DMS153 treated with DMSO at 0.1 percent for 48 hours (cell line): Measurements from ENCODE around the gene IRX4.
"Not testable (repeated sequence)": the region's sequence is repeated elsewhere in the genome, so short reads cannot be mapped to it uniquely, and the experiment has no call there.

Source experiments
- DNase-seq: peaks from one replicate; lab custom pipeline; 2025; ENCODE audit not compliant: unreplicated experiment; lab: John Stamatoyannopoulos, UW

IRX4 gene

DNA sequence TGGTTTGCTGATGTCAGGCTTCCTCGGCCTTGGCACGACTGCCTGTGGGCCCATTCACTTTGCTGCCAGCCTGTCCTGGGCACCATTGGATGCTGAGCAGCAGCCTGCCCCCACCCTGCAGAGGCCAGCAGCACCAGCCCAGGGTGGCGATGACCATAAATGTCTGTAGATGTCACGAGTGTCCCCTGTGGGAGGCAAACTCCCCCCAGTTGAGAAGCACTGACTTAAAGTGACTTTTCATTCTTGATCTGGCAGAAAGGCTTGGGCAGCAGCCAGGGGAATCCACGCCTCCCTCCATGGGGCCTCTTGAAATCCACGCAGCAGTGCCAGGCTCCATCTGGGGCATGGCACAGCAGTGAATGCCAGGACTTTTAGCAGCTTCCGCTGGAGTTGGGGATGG lies 21.8 kb downstream of the IRX4 start:
- no peak for DNase-seq

DNA sequence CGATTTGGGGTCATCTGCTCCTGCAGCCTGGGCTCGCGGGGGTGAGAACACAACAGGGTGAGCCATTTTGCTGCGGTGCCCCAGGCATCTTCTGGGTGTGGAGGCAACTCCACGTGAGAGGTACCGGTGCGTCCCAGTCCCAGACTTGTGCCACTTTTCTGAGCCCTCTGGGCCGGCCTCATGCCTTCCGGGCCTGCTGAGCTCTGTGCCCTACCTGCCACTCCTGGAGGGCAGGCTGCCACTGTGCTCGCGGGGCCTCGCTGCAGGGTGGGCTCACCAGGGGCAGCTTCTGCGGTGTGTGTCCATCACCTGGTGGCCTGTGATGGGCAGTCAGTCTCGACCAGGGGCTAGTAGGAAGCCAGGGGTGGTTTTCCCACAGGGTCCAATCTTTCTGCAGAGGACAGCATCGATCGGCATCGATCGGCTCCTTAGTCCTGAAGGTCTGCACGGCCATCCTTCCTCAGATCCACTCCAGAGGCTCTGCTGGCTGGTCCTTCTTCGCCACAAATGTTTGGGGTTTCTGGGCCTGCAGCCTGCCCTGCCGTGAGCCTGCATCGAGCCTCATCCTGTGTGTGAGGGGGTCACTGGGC lies 22.6 kb downstream of the IRX4 start:
- DNase-seq = no peak

DNA sequence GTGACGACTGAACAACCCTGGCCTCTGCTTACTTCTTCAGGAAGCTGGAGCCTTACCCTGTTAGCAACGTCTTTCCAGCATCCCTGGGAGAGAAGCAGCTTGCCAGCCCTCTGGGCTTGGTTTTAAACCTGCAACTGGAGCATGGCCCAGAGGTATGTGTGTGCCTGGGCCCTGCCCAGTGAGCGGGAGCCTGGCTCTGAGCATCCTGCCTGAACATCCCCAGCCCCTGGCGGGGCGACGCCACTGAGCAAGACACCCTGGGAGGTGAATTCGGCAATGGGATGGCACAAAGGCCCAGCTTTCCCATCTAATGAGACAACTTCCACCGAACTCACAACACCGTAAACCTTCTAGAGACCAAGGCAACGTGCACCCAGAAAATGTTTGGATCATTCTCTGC lies 23.6 kb downstream of the IRX4 start:
- DNase-seq = no peak

DNA sequence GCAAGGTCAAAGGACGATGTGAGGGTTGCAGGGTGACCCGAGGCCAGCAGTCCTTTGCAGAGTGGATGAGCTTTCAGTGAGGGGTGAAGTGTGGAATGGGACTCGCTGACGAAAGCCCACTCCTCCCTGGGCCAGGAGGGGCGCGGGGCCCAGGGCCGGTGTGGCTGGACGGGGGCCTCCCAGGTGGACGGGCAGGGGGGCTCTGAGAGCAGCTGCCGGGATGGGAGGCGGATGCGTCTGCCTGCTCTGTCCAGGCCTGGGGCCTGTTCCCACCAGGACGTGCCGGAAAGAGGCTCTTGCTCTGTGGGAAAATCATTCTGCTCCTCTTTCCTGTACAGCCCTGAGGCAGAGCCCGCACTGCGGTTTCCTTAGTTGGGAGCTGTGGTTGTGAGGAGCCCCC lies 24.3 kb downstream of the IRX4 start:
- DNase-seq = no peak

DNA sequence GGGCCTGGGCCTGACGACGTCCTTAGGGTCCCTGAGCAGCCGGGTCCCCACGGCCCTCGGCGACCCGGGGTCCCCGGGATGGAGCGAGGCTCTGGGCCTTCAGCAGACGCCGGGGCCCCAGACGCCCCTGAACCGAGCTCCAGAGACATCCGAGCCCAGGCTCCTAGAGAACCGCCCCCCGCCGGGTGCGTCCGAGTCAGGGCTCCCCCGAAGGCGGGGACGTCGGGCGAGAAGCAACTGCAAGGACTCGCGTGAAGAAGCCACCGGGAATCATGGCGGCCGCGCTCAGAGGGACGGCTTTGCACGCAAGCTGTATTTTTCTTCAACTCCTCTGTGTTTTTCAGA lies 25.5 kb downstream of the IRX4 start:
- DNase-seq = no peak

DNA sequence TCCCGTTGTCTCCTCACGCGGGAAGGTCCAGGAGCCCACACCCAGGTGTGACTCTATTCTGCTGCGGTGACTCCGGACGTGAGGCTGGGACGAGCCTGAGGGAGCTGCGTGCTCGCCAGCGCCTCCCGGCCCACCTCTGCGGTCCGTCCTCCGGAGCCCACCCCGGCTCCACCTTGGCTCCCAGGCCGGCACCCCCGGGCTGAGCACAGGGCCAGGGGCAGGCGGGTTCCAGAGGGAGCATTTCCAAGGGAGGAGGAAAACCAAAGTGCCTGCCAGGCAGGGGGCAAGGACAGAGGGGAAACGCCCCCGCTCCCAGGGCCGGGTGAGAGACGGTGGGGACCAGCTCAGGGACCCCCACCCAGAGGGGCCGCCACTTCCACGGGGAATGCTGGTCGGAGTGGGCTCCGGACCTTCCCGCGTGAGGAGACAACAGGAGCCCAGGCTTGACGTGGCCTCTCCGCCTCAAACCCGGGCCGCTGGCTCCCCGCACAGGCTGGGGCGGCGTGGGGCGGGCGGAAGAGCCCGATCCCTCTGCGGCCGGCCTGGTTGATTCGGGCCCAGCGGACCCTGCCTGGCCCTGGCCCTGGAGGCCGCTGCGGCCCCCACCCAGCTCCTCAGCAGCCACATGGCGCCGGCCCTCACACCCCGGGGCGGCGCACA lies 26.0 kb downstream of the IRX4 start:
- no peak for DNase-seq

DNA sequence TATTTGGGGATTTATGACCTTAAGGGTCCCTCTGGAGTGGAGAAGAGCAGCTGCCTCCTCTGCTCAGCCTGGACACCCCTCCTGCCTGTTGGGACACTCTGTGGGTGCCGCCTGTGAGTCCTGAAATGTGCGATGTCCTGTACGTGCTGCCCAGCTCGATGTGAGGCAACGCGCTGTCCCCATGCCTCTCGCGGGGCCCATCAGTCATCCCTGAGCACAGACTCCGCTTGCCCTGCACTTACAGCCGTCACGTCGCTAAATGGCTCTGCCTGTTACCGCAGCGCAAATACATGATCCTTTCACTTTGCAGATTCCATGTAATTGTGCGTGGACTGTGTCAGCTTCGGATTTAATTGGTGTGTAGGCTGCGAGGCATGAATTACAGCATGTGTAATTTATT lies 27.1 kb downstream of the IRX4 start:
- no peak for DNase-seq

DNA sequence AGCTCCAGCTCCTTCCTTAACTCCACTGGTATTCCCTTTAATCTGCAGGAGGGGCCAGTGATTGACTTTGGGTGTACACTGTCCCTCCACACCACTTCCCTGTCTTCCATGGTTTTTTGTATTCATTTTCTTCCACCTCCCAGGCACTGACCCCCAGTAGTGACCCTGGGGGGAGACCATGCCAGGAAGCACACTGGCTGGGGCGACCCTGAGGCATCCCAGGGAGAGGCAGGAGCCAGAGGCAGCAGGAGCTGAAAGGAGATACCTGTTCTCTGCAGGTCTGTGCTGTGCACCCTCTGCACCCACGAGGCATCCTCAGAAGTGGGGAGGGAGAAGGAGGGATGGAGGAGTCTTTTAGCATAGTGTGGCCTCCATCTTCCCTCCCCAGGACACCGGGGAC lies 27.6 kb downstream of the IRX4 start:
- no peak for DNase-seq

DNA sequence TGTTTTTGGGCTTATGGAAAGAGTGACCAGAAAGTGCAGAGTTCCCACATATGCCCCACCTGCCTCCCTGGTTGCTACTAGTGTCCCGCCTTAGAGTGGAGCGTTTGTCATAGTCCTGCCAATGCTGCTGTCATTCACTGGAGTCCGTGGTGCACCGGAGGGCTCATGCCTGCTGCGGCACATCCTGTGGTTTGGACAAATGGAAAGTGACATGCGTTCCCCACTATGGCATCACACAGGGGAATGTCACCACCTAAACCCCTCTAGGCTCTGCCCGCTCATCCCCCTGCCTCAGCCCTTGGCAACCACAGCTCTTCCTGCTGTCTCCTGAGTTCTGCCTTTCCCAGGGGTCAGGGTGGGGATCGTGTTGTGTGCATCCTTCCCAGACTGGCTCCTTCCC lies 29.2 kb downstream of the IRX4 start:
- no peak for DNase-seq

DNA sequence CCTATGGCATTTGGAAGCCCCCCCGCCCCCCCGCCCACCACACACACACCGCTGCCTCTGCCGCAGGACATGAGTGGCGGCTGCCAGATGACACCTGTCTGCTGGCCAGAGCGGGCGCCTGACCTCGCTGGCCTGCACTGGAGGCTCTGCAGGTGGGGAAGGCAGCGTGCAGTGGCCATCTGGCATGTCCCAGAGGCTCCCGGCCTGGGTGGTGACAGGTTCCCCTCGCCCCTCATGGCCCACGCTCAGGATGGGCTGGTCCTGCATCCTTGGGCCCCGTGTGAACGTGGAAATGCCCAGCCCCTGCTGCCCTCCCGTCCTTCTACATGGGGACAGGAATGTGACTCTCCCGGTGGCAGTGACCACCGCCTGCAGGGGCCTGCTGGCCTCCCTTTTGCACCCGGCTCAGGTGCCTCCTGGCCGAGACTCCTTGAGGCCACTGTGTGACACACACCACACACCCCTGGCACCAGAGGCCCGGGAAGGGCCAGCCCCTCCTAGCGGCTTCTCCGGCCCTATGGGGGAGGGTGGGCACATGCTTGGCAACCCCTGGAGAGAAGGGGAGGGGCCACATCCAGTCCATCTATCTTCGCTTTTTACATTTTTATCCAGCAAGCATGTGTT lies 30.3 kb downstream of the IRX4 start:
- DNase-seq = no peak

DNA sequence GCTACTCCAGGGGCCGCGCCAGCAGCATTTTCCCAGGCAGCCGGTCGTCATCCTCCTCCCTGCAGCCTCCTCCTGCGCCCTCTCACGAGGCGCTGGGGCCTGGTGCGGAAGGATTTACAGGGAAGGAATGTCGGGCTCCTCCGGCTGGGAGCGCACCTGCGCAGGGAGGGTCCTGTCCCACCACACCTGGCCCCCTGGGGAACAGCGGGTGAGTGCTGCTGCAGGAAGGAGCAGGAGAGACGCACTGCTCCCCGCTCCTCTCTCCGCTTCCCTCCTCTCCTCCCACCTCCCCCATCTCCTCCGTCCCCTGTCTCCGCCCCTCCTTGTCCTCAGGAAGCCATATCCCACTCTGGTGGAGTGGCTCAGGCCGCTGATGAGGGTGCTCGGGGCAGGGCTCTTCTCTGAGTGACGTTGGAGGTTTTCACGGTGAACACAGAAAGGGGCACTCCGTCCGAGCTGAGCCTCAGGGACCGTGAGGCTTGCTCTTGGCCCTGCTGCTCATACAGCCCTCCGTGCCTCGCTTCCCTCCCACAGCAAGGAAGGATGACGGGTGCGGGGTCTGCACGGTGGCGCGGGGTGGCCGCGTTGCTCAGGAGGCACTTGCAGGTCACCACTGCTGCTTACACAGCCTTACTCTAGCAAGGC lies 31.3 kb downstream of the IRX4 start:
- no peak for DNase-seq

DNA sequence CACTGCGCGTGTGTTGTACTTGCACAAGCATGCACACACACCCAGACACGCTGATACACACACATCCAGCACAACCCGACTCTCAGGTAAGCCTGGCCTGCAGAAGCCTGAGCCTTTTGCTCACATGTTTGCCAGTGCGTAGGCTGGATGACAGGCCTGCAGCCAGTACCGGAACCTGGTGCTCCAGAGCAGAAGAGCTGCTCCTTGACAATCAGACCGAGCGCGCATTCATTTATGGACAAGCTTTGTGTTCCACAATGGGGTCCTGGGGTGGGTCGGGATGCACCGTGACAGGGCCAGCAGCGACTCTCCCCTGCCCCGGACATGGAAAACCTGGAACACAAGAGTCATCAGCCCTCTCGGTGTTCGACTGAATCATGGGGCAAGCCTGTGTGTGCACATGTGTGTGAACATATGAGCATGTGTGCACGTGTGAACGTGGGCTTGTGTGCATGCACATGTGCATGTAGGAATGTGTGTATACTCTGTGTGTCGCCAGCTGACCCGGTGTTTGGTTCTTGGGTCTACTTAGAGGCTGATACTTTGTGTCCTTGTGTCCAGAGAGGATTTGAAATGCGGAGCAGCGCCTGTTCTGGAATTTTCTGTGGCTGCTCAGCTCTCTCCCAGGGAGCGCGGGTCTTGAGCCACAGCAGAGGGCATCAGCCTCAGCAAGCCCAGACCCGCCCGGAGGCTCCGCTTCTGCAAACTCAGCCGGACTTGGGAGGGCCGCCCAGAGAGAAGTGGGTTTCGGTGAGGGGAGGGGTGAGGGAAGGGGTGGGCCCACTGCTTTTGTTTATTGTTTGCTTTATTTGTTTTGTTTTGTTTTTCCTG lies 32.2 kb downstream of the IRX4 start:
- DNase-seq = no peak

DNA sequence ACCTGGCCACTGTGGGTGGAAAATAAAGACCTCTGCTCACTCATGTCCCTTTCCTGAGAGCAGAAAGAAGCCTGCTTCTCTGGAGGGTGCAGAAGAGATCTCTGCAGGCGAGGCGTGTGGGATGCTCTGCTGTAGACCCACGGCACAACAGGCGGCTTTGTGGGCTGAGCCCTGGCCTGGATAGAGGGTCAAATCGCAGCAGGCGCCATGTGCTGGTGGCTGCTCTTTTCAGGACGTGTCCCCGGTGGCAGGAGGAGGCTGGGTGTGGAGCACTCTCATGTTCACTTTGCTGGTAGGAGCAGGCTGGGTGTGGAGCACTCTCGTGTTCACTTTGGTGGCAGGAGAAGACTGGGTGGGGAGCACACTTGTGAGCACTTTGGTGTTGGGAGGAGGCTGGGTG lies 35.1 kb downstream of the IRX4 start:
- DNase-seq = no peak

DNA sequence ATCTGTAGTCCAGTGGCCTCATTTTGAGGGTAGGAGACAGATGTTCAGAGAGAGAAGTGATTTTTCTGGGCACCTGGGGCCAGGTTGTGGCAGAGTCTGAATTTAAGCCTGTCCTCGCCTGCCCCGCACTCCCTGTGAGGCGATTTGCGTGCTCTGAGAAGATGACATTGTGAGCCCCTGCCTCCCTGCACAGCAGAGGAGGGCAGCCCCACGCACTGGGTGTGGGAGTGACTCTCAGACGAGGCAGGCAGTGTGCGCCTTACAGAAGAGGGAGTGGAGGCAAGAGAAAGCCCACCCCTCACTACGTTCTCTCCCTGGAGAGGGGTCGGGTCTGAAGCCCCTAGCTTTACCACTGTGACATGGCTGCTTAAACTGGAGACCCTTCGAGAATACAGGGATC lies 35.7 kb downstream of the IRX4 start:
- DNase-seq = no peak

DNA sequence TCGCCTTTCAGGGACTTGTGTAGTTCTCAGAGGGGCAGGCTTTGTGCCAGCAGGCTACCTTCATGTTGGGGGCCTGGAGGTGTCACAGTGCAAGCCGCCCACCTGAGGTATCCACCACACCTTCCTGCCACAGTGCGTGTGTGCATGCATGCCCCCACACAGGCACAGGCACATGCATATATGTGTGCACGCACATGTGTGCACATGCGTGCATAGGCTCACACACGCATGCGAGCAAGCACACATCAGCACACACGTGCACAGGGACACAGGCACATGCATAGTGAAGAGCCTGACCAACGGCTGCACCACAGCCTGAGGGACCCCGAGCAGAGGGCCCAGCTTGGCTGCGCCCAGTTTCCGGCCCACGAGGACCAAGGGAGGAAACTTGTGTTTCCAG lies 36.1 kb downstream of the IRX4 start:
- no peak for DNase-seq

DNA sequence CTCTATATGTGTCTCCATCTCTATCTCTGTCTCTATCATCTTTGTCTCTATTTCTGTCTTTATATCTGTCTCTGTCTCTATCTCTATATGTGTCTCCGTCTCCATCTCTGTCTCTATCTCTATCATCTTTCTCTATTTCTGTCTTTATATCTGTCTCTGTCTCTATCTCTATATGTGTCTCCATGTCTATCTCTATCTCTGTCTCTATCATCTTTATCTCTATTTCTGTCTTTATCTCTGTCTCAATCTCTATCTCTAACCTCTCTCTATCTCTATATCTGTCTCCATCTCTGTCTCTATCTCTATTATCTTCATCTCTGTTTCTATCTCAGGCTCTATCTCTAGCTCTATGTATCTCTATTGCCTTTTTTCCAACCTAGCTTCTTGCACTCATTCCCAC lies 37.0 kb downstream of the IRX4 start:
- no peak for DNase-seq

DNA sequence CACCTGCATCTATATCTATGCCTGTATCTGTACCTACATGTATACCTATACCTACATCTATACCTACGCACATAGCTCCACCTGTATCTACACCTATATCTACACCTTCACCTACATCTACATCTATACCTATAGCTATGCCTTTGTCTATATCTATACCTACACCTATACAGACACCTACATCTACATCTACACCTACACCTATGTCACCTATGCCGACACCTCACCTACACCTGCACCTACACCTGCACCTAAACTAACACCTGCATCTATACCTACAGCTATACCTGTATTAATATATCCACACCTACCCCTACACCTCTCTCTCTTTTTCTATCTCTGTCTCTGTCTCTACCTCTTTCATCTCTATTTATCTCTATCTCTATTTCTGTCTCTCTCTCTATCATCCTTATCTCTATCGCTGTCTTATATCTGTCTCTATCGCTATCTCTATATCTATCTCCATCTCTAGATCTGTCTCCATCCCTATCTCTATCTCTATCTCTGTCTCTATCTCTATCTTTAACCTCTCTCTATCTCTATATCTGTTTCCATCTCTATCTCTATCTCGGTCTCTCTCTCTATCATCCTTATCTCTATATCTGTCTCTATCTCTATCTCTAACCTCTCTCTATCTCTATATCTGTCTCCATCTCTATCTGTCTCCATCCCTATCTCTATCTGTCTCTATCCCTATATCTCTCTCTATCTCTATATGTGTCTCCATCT lies 37.9 kb downstream of the IRX4 start:
- DNase-seq = no peak

DNA sequence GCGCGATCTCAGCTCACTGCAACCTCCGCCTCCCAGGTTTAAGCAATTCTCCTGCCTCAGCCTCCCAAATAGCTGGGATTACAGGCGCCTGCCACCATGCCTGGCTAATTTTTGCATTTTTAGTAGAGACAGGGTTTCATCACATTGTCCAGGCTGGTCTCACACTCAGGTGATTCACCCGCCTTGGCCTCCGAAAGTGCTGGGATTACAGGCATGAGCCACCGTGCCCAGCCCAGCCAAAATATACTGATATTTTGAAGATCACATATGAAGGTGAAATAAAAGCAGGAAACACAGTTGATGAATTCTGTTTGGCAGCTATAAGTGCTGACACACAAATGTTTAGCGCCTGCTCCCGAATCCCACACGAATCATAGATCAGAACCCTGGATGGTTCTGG lies 39.0 kb downstream of the IRX4 start:
- not testable (repeated sequence) for DNase-seq

DNA sequence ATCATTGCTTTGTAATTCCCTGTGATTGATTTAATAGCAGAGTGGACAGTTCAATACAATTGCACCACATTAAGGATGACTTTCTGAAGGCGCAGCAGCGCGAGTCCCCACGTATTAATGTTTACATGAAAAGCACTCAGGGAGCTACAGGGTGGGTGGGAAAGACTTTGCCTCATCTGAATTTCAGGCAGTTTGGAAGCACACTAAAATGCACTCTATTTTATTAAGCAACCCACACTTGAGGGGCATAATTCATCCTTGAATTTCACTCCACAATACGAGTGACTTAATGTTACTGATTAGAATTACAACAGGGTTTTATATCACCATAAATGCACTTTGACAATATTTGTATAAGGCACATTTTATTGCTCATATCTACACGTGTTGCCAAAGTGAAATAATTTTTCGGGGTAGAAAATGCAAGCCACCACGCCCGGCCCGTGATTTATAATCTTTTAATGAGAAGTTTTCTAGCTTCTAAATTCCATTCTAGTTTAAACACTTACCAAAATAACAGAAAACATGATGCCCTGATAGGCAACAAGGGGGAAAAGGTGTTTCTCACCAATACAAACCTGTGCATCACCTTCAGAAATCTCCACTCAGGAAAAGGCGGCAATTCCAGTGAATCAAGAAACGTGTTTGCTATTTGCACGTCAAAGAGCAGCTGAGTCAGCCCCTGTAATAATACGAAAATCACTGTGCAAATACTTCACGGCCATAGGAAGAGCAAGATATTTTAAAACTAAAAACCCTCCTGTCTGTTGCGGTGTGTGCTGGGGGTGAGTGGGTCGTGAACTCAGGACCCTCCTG lies 40.5 kb downstream of the IRX4 start:
- DNase-seq = no peak
